Smooth muscle cell (in vitro differentiated cells): Measurements from ENCODE around the gene PLIN1. TPM values are rescaled to one million over a fixed set of nuclear protein-coding genes. Genes with fewer than 3 reads are reported as not detected.

Source experiments
- DNase-seq: peaks from one replicate; lab custom pipeline; 2025; ENCODE audit not compliant: unreplicated experiment; lab: John Stamatoyannopoulos, UW
- H2AFZ ChIP-seq: fragments of 200-600 bp; sonication (generic); 2 replicates; pipeline ENCODE4 v1.6.0; 2016; ENCODE audit warnings: antibody characterized with exemption, low read depth, mild to moderate bottlenecking
- H3F3A ChIP-seq: fragments of 200-600 bp; sonication (generic); 2 replicates; pipeline ENCODE4 v1.6.0; 2017; ENCODE audit warnings: antibody characterized with exemption, low read depth
- H3K27ac ChIP-seq: fragments of 200-600 bp; sonication (generic); 2 replicates; pipeline ENCODE4 v1.5.1; 2016; ENCODE audit warnings: low read depth, mild to moderate bottlenecking
- H3K27me3 ChIP-seq: fragments of 200-600 bp; sonication (generic); 2 replicates; pipeline ENCODE4 v1.6.1; 2016; ENCODE audit warnings: low read depth, mild to moderate bottlenecking
- H3K36me3 ChIP-seq: fragments of 200-600 bp; sonication (generic); 2 replicates; pipeline ENCODE4 v1.5.1; 2016; ENCODE audit warnings: low read depth
- H3K4me1 ChIP-seq: fragments of 200-600 bp; sonication (generic); 2 replicates; pipeline ENCODE4 v1.5.1; 2016; ENCODE audit warnings: low read depth
- H3K4me2 ChIP-seq: fragments of 200-600 bp; sonication (generic); 2 replicates; pipeline ENCODE4 v1.6.0; 2016; ENCODE audit warnings: mild to moderate bottlenecking
- H3K4me3 ChIP-seq: fragments of 200-600 bp; sonication (generic); 2 replicates; pipeline ENCODE4 v1.5.1; 2016; ENCODE audit warnings: mild to moderate bottlenecking
- H3K79me2 ChIP-seq: fragments of 200-600 bp; sonication (generic); 2 replicates; pipeline ENCODE4 v1.6.0; 2016; ENCODE audit warnings: low read depth, mild to moderate bottlenecking
- H3K9ac ChIP-seq: fragments of 200-600 bp; sonication (generic); 2 replicates; pipeline ENCODE4 v1.6.0; 2016; ENCODE audit warnings: low read depth
- H3K9me3 ChIP-seq: fragments of 200-600 bp; sonication (generic); replicated peaks from 2 replicates; pipeline ENCODE4 v1.5.1; 2016; ENCODE audit warnings: low read depth
- H4K20me1 ChIP-seq: fragments of 200-600 bp; sonication (generic); 2 replicates; pipeline ENCODE4 v1.6.0; 2016; ENCODE audit warnings: low read depth
- CTCF ChIP-seq: fragments of 200-600 bp; sonication (generic); IDR thresholded peaks from 2 replicates; pipeline ENCODE4 v1.5.1; 2017; ENCODE audit warnings: borderline replicate concordance, mild to moderate bottlenecking, antibody characterized with exemption; ENCODE audit not compliant: insufficient read depth, poor library complexity, severe bottlenecking
- WGBS: methylation state at CpG from one replicate; pipeline ENCODE4 v1.1.7; 2016; ENCODE audit warnings: low lambda C conversion rate; 5-methylcytosine and 5-hydroxymethylcytosine counted together
- polyA plus RNA-seq: library from polyadenylated mRNA; unstranded; fragments of >200 nt; fragmentation: Nextera tagmentation; extraction: Ambion mirVana; gene quantifications from 2 replicates; pipeline ENCODE4 v1.2.1, GENCODE V29; 2016
- total RNA-seq: library from RNA; depleted of rRNA; stranded (reverse); fragments of >200 nt; gene quantifications from 2 replicates; pipeline ENCODE4 v1.2.3, GENCODE V29; 2014

Gene PLIN1
- total and polyA plus RNA-seq, 2 experiments from 2014 or later, result 0.04 to 0.66 TPM

DNA sequence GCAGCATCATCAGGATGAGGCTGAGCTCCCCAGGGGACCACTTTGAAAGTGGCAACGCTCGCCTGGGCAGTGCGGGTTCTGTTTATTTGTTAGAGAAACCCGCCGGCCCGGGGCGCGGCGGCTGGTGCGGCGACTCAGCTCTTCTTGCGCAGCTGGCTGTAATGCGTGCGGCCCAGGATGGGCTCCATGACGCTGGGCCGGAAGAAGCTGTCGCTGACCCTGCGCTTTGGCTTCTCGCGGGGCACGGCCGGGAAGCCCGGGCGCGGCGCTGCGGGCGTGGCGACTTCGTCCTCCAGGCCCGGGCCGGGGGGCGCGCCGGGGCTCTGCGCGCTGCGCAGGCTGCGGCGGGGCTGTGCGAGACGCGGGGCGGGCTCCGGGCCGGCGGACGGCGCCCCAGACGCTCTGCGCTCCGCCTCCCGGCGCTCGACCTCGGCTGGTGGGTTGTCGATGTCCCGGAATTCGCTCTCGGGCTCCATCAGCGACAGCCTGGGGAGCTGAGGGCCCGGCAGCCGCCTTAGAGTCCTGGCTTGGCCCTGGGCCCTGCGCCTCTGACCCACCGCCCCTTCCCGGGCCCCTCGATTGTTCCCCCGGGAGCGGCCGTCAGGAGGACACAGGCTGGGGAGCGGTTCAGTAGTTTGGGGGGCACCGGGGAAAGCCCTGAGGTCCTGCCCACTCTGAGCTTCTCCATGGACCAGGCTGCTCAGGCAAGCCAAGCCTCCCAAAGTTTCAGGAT, 13.6 kb downstream of the PLIN1 start:
- DNase-seq, result peak; percentile 20
- peak overlapping the region; percentile 51 for H3K9ac ChIP-seq

DNA sequence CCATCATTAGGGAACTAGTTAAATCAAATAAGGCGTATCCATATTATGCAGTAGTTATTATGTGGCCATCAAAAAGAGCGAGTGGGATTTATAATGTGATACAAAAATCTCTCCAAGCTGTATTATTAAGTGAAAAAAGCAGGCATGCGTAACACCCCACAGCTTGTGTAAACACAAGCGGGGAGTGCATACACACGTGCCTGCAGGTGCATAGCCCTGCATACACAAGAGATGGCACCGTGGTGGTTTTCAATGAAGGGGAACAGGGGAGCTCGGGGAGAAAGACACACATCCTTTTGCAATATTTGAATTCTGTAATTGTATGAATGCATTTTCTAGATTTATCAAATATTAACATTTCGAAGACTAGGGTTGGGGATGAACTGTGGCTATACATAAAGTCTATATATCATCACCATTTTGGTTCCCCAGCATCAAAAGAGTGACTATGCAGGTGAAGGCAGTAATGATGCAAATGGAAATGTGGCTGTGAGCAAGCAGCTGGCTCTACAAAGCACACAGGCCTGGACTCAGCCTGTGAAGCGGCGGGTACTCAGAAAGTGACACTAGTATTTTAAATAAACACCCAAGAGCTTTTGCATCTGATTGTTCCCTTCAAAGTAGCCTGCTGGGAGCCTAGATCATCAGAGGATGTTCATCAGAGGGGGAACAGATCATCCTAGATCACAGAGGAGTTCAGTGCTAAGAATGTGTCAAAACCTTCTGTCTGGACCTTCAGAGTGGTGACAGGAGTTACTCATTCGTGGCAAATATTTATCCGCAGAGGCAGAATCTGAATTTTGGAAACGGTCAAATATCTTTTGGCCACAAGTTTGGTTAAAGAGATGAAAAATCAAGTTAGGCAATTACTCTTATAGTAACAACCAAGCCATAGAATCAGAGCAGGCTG, 14.5 kb downstream of the PLIN1 start:
- Histone ChIP-seq H3K4me3 (peak overlapping the region; percentile 53), H3K36me3 (no peaks in the 10 kb centered on the region), H2AFZ (peak overlapping the region; percentile 78), H3F3A (peaks cover 7% of the 10 kb centered on the region), H3K79me2 (no peaks in the 10 kb centered on the region), H3K27me3 (no peaks in the 10 kb centered on the region), H4K20me1 (no peaks in the 10 kb centered on the region), H3K27ac (no peak overlapping the region), H3K9ac (no peak overlapping the region), H3K9me3 (no peaks in the 10 kb centered on the region), H3K4me1 (no peaks in the 10 kb centered on the region), H3K4me2 (peak overlapping the region; percentile 87)
- no peak for TF ChIP-seq CTCF
- 88% methylated on average over 13 of the region's 13 CpGs for WGBS
- no peak for DNase-seq

More for the DNA sequence above, 13.6 kb downstream of the PLIN1 start:
- Histone ChIP-seq H3K27me3 (no peaks in the 10 kb centered on the region), H3K4me3 (peak overlapping the region; percentile 53), H3K4me1 (no peaks in the 10 kb centered on the region), H3K4me2 (peak overlapping the region; percentile 87), H4K20me1 (no peaks in the 10 kb centered on the region), H3K36me3 (no peaks in the 10 kb centered on the region), H3K79me2 (no peaks in the 10 kb centered on the region), H2AFZ (peak overlapping the region; percentile 90), H3K27ac (peak overlapping the region; percentile 38), H3F3A (peaks cover 7% of the 10 kb centered on the region), H3K9me3 (no peaks in the 10 kb centered on the region)
- no peak for TF ChIP-seq CTCF
- WGBS, result 7% methylated on average over 61 of the region's 72 CpGs

GRCh38 chr15:89662893-89663626, 16.1 kb downstream of the PLIN1 start:
- Histone ChIP-seq H4K20me1 (no peaks in the 10 kb centered on the region), H3K36me3 (no peaks in the 10 kb centered on the region), H3K9me3 (no peaks in the 10 kb centered on the region), H3K4me2 (peak overlapping the region; percentile 74), H2AFZ (peak overlapping the region; percentile 90), H3K4me3 (no peak overlapping the region), H3K27ac (peak overlapping the region; percentile 64), H3K4me1 (no peaks in the 10 kb centered on the region), H3F3A (peaks cover 7% of the 10 kb centered on the region), H3K27me3 (no peaks in the 10 kb centered on the region), H3K79me2 (no peaks in the 10 kb centered on the region), H3K9ac (no peak overlapping the region)
- DNase-seq, result no peak
- 35% methylated on average over 11 of the region's 11 CpGs for WGBS
- TF ChIP-seq CTCF, result no peak
